ENCODE data around the gene TAS1R2.

DNA sequence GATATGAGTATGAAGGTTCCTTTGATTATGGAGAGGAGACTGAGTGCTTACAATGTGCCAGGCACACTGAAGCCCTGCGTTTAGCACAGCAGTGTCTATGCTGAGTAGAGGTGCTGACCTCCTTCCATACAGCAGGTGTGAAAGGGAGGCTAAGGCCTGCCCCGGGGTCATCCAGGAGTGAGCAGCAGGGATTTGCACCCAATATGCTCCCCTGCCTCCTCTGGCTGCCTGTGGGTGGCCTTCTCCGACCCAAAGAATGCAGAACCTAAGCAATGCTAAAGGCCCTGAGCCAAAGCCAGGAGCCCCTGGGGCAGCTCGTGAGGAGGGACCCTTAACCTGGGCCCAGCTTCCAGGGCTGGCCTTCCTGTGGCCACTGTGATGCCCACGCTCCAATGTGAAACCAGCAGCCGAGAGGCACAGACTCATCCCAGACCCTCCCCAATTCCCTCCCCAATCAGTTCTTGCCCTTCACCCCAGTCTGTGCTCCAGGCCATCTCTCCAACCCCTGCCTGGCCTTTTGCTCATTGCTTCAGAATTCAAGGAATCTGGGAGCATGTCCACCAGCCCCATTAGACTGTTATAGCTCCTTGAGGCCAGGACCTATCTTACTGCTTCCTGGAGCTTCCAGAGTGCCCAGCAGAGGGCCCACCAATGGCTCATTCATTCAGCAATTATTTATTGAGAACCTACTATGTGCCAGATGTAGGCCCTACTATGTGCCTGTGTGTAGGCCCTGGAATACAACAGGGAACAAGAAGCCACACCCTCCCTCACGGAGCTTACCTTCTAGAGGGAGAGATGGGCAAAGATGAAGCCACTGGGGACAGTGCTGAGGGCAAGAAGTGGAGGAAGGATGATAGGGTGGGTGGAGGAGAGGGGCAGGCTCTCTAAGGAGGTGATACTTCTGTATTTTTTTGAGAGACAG, 53.3 kb downstream of the TAS1R2 start:
- TF ChIP-seq, protein P1, sequence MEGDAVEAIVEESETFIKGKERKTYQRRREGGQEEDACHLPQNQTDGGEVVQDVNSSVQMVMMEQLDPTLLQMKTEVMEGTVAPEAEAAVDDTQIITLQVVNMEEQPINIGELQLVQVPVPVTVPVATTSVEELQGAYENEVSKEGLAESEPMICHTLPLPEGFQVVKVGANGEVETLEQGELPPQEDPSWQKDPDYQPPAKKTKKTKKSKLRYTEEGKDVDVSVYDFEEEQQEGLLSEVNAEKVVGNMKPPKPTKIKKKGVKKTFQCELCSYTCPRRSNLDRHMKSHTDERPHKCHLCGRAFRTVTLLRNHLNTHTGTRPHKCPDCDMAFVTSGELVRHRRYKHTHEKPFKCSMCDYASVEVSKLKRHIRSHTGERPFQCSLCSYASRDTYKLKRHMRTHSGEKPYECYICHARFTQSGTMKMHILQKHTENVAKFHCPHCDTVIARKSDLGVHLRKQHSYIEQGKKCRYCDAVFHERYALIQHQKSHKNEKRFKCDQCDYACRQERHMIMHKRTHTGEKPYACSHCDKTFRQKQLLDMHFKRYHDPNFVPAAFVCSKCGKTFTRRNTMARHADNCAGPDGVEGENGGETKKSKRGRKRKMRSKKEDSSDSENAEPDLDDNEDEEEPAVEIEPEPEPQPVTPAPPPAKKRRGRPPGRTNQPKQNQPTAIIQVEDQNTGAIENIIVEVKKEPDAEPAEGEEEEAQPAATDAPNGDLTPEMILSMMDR (IDR thresholded peaks at IDR 0.05) = no peak
- TF ChIP-seq EP300 (IDR thresholded peaks at IDR 0.05) = no peak
